Left hindlimb (tissue), 1 donor: ENCODE measurements around the gene N4BP2L2.
"Not testable (repeated sequence)": the region's sequence is repeated elsewhere in the genome, so short reads cannot be mapped to it uniquely, and the experiment has no call there.

Source experiments
- DNase-seq: peaks from one replicate; pipeline ENCODE4 v3.0.0-alpha.2; 2018

Gene N4BP2L2

DNA sequence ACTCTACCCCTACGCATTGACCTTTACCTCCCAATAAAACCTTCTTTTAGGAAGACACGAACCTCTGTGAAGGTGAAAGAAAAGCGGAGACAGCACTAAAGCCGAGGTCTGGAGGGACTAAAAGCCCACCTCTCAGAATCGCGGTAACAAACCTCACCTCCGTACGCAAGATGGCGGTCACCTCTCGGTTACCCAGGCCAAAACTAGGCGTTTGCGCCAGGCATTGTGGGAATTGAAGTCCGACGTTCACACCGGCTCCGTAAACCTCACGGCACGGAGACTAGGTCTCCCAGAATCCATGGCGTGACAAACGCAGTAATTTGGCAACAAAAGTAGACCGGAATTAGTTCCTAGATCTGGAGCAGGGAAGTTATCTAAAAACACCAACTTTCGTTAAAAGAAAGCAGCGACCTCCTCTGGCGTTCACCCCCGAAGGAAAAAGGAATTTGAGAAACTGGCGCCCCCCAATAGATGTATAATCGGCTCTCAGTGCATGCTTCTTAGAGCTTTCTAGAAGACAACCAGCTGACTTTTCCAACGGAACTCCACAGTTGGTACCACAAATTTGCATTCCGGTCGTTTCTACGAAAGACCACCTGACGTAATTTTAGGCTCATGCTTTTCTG is at the start of gene N4BP2L2:
TSS of gene N4BP2L2 (minus strand) at position 175 of the 626 bp plus-strand sequence. CDS start 1,768 bp downstream, outside the sequence.
- peak; percentile 97 for DNase-seq

DNA sequence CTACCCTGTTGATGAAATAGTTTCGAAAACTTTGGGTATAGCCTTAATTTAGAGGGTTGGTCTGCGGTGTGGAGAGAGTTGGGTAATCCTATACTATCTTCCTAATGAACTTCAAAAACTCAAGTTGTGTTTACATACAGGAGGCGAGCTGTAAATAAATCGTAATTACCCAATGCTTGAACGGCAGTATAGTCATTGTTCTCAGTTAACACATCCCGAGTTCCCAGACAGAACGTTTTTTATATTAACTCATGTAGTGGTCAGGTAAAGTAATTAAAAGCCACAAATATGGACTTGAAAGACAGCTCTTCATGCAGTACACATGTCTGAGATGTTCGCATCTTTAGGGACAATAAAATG is 49.2 kb upstream of the N4BP2L2 start:
- no peak for DNase-seq

DNA sequence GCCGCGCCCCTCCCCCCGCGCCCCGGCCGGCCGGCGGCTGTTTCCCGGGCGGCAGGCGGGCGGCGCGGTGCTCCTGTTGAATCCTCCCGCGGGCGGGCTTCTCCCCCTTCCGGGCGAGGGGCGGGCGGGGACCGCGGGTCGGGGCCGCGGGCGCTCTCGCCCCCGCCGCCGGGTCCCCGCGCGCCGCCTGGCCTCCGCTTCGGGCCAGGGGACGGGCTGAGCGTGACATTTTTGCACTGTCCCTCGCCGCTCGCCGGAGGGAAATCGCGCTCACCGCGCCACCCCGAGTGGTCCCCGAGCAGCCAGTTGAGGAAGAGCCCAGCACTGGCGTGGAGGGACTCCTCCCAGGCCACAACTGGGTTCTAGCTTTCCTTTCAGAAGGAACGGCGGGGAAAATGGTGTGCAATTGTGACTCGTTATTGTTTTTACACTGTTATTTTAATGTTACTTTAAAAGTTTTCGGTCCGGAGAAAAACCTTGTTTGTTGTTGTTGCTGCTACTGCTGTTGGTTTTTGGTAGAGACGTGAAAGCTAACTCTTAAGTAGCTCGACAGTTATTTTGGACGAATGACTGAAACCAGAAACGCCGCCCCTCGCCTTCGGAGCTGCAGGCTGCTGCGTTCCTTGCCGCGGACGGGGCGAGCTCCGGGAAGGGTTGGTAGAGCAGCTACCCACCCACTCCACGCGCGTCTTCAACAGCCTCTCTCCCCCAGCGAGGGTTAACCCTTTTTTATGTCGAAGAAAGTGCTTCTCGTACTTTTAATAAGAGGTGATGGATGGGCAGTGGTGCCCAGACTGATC is 48.6 kb upstream of the N4BP2L2 start:
- peak; percentile 82 for DNase-seq

DNA sequence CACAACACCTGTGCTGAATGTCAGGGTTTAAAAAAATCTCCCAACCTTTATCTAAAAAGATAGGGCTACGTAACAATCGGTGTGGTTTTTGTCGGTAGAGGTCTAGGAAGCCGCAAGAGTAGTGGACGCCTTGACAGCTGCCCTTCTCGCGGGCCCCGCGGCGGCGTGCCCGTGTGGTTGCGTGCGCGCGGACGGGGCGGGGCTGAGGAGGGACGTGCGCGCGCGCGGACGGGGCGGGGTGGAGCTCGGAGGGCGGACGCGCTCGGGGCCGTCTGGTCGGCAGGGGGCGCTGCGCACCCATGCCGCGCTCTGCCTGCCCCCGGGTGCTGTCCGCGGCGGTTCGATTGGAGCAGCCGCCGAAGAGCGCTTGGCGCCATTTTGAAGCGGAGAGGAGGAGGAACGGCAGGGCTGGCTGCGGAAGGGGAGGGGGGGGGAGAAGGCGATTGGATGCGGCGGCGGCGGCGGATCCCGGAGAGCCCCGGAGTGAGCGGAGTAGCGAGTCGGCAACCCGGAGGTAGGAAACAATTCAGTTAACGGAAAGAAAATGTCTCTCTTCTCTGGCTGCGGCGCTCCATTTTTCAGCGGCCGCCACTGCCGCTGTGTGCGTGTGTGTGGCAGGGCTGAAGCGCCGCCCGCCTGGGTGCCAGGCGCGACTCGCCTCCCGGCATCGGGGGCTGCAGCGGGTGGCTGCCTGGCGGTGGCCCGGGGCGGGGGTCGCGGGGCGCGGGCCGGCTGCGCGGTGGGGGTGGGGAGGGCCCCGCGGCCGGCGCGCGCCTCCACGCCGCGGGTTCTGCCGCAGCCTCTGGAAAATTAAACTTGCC is 47.7 kb upstream of the N4BP2L2 start, which contains the start of gene PDS5B:
TSS of gene PDS5B (plus strand) at position 373 of the 821 bp plus-strand sequence. CDS start 62,321 bp downstream, outside the sequence.
- peak; percentile 97 for DNase-seq

DNA sequence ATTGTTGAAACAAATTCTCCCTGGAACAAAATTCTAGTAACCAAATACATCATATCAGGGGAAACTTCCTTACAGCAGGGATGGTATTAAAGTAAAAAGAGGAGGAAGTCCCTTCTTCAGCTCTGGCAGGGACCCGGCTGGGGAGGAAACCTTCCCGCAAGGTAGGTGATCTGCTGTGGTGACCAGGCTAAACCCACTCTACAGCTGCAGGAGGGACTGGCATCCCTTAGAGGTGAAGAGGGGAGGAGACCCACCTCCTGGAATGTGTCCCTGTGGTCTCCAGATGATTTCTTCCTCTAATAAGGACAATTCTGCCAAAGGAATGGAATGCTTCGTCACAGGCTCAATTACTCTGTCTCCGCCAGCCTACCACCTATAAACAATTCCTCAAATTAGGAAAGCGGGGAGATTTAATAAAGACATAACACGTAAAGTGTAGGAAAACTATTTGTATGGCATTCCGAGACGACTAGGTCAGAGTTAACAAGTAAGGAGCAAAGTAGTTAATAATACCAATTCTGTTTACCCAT is 47.0 kb upstream of the N4BP2L2 start:
- peak; percentile 58 for DNase-seq

DNA sequence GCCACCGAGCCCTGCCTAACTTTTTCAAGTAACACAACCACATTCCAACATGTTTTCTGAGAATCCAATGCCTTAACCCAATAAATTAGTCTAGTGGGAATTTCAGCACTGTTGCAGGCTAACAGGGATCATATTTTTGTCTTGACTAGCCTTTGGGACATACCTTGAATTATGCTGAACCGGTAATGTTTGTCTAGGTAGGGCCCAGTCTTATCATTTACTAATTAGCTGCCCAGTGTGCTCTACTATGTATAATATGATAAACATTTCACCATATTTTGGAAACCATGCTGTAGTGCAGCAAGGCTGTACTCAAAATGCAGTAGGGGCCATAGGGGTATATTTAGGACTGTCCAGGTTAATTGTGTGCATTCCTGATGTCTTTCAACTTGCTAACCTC is 44.4 kb upstream of the N4BP2L2 start:
- DNase-seq, result no peak

GRCh38 chr13:32582281-32582680 is 43.7 kb upstream of the N4BP2L2 start:
- no peak for DNase-seq

DNA sequence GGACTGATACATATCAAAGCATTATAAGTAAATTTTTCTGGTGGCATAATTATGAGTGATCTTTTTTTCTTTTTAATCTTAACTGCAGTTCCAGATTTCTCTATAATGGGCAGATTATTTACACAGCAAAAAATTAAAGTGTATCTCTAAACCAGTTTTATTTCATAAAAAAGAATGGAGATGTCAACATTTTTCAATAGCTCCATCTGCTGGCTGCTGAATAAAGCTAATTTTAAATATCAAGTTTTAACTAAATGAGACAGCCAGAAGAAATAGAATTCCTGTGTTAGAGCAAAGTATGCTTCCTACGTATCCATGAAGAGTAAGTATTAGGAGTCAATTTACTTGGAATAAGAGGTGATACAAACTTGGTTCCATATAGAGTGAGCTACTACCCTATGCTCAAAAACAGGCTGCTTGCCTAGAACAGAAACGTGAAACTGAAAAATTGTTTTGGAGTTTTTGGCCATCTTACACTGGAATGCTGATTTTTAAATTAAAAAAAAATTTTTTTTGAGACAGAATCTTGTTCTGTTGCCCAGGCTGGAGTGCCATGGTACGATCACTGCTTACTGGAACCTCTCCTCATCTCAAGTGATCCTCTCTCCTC is 42.7 kb upstream of the N4BP2L2 start:
- no peak for DNase-seq

DNA sequence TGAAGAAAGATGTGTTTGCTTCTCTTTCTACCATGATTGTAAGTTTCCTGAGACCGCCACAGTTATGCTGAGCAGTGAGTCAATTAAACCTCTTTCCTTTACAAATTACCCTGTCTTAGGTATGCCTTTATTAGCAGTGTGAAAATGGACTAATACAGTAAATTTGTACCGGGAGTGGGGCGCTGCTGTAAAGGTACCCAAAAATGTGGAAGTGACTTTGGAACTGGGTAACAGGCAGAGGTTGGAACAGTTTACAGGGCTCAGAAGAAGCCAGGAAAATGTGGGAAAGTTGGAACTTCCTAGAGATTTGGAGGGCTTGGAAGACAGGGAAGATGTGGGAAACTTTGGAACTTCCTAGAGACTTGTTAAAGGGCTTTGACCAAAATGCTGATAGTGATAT is 38.4 kb upstream of the N4BP2L2 start:
- no peak for DNase-seq

- not testable (repeated sequence) for DNase-seq
These were observed 37.1 kb upstream of the N4BP2L2 start for GRCh38 chr13:32575687-32576086.

- not testable (repeated sequence) for DNase-seq
These were observed 22.2 kb upstream of the N4BP2L2 start for GRCh38 chr13:32560842-32561241.

GRCh38 chr13:32555613-32556012 is 17.0 kb upstream of the N4BP2L2 start:
- no peak for DNase-seq

DNA sequence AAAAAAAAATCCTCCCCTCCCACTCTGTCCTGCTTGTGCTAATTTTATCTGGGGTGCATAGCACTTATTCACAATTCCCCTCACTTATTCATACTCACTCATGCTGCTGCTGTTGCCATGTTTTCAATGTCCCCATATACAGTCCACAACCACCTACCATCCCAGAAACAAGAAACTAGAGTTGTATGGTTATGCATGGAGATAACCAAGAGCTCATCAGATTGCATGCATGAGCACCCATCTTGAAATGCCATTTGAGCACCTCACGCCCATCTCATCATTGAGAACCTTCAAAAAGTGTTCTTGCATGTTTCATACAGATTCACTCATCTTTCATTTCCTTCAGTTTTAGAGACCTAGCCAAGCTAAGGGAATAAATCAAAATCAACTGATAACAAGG is 15.1 kb upstream of the N4BP2L2 start:
- no peak for DNase-seq

- DNase-seq, result no peak
These were observed 11.2 kb upstream of the N4BP2L2 start for GRCh38 chr13:32549788-32550187.

GRCh38 chr13:32548837-32549236 is 10.2 kb upstream of the N4BP2L2 start:
- DNase-seq, result no peak

DNA sequence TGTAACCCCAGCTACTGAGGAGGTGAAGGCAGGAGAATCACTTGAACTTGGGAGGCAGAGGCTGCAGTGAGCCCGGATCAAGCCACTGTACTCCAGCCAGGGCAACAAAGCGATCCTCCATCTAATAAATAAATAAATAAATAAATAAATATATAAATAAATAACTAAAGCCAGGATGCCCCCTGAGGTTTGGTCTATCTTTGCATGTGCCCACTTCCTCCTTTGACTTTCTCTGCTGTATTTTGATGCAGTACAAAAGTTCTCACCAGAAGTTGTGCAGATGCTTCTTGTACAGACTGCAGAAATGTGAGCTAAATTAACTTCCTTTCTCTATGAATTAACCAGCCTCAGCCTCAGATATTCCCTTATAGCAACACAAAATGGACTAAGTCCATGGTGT is 6.5 kb upstream of the N4BP2L2 start:
- no peak for DNase-seq

DNA sequence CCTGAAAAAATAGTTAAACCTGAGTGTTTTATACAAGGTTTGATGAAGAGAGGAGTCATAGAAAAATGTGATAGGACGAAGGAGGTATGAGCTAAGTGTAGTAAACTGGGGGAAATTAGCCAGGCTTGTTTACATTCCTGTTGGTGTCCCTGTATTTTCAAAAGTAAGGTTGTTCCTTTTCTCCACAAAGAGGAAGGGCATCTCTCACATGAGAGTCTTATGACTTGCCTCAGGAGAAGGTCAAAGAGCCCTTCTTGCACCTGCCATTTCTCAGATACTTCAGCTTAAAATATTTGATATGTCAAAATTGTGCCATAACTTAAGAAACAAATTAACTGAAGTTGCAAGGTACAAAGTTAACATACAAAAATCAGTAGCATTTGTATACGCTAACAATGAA is 3.6 kb upstream of the N4BP2L2 start:
- DNase-seq, result no peak

- no peak for DNase-seq
These were observed 413 bp downstream of the N4BP2L2 start for GRCh38 chr13:32538143-32538620.

DNA sequence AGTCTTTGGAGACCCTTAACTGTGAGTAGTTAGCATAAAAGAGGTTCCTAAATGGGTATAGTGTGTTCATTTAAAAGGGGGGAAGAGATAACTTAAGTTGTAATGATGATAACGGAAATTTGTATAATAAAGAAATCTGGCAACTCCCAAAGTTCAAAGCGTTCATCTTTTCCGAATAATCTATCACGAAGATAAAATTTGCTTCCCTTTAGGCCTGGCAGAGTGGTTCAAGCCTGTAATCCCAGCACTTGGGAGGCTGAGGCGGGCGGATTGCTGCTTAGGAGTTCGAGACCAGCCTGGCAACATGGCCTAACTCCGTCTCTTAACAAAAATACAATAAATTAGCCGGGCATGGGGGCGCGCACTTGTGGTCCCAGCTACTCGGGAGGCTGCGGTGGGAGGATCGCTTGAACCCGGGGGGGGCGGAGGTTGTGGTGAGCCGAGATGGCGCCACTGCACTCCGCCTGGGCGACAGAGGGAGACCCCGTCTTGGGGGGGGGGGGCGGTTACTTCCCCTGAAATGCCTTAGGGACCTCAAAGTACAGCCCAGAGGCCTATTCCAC is 934 bp downstream of the N4BP2L2 start:
- DNase-seq, result peak; percentile 55

DNA sequence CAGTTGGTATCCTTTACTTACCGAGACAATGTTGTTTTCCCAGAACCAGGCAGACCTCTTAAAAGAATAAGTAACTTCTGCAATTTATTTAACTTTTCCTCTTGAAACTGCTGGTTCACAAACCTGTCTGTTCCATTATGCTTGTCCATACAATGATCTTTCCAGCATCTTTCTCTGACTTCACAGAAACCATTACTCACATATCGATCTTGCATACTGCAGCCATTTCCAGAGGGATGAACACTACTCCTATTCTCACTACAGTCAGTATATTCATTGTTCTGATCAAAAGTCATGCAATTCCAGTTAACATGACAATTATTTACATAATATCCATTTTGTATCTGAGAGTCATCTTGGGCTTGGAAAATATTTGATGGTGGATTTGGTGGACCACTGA is 2.8 kb downstream of the N4BP2L2 start:
- no peak for DNase-seq

- DNase-seq, result no peak
These were observed 3.5 kb downstream of the N4BP2L2 start for GRCh38 chr13:32535115-32535514.

- no peak for DNase-seq
These were observed 7.7 kb downstream of the N4BP2L2 start for GRCh38 chr13:32530841-32531253.
